Globus pallidus (tissue), 1 donor: ENCODE data around the gene HHATL.

ENCODE experiments used
- DNase-seq: peaks from one replicate; pipeline ENCODE4 v3.0.0-alpha.2; 2015; ENCODE audit warnings: low spot score

The HHATL gene

DNA sequence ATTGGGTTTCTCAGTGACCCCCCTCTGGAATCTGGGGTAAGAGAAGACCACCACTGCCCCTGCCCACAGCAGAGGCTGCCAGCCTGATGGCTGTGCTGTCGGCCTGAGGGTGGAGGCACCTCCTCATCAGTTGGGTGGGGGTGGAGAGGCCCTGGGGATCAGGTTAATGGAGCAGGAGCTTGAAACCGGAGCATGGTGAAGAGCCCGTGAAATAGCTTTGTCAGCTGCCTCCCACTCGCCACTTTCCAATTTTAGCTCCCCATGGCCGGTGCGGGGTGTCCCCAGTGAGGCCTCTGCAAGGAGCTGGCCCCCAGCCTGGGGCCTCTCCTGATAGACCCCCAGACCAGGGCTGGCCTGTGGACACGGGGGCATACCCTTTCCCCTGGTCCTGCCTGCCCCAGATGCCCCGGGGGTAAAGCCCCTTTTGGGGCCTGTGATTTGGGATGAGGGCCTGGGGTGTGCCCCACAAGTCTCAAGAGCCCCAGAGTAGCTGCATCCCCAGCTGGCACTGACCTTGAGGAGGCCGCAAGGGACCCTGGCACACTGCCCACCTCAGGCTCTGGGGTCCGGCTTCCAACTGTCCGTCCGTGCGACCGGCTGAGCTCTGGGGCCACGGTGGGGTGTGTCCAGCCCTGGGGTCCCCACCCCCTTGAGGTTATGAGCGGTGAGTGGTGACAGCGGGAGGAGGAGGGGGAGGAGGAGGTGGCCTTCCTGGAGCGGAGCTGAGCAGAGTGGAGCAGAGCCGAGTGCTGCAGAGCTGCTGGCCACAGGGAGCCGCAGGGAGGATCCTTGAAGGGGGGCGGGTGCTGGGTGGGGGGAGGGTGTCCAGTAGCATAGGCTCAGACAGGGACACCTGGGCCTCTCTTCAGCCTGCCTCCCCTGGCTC is at the start of gene HHATL:
Gene HHATL (minus strand): TSS at position 733 of the 886 bp plus-strand sequence. CDS start 1,972 bp downstream, outside the sequence.
- peak; percentile 83 for DNase-seq

DNA sequence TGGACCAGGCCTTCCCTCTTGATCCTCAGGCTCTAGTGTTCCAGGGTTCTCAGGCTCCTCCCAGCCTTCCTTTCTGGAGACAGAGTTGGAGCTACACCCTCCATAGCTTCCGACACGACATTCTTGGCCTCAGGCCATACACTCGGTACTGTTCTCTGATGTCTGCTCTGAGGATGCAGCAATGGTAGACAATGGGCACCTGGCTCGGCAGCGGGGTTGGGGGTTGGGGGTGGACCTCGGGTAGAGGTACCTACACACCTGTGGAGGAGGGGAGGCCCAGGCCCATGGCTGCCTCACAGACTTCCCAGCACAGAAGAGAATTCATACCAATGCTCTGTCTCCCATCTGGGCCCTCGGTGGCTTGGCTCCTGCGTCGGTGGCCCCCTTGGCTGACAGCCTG is 49.0 kb upstream of the HHATL start:
- no peak for DNase-seq

DNA sequence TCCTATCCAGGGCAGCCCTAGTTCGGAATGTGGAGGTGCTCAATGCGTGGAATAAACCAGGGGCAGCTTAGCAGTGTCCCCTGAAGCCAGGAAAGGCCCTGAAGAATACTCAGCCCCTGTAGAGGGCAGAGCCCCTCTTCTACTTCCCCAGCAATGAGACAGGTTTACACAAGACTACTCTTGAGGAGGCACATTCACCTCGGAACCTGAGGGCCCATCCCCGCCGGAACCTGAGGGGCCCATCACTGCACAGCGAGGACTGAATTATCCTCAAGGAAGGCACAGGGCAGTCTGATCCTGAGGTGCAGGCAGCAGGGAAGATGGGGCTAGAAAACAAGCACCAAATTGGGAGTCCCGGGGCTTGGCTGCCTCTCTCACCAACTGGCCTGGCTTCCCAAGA is 48.2 kb upstream of the HHATL start:
- DNase-seq = no peak

DNA sequence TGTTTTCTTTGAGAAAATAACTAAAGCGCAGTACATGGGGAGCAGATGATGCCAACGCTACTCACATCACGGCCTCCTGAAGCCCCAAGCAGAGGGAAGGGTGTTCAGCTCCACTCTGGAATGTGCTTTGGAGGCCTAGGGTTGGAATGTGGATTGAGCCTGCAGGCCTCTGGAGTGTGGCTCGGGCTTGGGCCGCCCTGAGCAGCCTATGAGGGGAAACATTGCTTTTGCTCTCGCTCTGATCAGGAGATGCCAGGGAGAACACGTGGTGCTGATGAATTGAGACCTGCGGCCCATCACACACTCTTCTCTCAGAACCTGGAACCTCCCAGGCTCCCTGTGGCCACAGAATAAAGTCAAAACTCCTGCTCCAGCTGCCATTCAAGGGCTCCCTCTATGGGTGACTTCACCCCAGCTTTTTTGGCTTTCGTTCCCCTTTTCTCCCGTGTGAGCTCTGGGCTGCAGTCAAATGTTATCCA is 47.2 kb upstream of the HHATL start:
- DNase-seq = no peak

DNA sequence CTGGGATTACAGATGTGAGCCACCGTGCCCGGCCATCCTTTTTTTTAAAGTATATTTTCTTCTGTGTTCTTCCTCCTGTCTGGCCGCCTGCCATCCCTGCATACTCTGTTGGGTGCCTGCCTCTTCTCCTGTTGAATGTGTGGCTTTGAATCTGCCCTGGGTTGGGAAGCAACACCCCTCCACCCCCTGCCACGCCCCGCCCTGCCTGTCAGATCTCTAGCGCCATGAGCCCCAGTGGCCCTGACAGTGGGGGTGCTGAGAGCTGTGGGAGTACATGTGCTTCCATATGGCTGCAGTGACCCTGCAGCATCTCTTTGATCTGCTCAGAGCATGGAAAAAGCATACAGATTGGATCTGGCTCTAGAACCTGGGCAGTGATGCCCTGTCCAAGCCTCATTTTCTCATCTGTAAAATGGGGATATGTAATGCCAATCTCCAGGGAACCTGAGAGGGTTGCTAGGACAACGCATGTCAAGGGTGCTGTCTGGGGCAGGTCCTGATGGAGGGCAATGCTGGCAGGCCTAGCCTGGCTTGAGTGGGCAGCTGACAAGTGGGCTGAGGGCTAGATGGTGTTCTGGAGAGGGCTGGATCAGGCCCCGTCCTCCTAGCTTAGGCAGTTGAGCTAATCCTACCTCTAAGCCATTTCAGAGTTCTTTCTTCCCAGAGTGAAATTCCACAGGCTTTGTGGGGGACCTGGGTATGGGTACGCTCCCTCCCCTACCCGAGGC is 46.6 kb upstream of the HHATL start:
- DNase-seq = no peak

- no peak for DNase-seq
These were observed 45.0 kb upstream of the HHATL start for GRCh38 chr3:42747581-42747980.

DNA sequence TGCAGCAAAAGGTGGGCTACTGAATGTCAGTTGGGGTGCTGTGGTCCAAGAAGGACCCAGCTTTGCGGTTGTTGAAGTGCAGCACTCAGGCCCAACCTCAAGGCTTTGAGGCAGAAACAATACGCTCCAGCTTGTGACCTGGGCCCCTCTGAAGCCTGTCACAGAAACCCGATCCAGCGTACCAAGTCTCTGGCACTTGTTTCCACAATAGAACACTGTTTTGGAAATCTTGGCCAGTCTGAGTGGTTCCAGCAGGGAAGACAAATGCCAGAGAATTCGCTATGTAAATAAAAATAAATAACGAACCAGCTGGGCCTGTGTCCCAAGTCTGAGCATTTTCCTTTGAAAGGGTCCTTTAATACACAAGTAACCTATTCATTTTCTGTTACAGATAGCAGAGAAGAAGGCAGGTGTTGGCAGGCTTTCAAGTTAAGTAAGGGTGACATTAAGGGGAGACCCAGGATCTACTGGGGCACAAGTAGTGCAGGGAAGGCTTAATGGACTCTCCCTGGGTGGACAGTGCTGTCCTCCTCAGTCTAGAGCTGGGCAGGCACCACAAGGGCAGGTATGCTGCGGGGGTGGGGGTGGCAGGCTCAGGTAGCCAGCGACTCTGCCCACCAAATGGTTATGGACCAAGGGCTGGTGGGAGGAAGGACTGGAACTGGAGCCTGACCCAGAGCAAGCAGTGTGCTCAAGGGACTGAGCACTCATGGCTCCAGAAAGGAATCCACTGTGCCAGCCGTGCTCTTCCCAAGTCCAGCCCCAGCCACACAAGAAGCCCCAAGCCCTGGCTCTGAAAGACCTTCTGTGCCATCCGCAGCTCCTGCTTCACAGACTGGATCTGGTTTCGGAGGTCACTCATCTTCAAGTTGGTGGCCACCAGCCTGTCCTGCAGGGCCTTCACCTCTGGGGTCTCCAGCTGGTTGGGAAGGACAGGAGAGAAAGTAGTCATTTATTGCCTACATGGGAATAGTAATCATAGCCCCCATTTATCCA is 44.2 kb upstream of the HHATL start:
- DNase-seq = peak; percentile 85

DNA sequence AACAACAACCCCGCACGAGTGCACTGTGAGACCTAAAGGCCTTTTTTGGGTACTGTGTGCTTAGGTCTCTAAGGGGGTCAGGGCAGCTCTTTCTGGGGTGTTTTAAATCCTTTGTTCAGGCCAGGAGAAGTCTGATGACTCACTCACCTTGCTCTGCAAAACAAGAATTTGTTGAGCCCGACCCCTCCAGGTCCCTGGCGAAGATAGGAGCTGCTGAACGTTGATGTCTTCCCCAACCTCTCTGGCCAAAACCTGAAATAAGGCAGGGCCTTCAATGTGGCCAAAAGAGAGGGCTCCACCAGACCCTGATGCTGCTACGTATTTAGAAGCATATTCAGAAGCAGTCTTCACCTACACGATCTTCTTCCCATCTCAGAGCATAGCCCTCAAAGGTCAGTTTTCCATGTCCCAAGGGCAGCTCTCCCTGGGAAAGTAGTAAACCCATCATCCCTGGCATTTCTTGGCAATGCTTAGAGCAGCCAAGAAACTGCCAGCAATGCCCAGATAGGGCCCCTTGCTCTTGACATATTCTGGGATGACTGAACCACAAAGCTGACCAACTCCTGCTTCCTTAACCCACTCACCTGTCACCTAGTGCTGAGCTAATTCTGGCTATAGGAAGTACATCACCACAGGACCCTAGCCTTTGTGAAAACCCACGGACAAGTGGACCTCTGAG is 43.3 kb upstream of the HHATL start:
- DNase-seq = peak; percentile 24

GRCh38 chr3:42745291-42745745 is 42.7 kb upstream of the HHATL start:
- no peak for DNase-seq

GRCh38 chr3:42743204-42743995 is 40.8 kb upstream of the HHATL start:
- no peak for DNase-seq

DNA sequence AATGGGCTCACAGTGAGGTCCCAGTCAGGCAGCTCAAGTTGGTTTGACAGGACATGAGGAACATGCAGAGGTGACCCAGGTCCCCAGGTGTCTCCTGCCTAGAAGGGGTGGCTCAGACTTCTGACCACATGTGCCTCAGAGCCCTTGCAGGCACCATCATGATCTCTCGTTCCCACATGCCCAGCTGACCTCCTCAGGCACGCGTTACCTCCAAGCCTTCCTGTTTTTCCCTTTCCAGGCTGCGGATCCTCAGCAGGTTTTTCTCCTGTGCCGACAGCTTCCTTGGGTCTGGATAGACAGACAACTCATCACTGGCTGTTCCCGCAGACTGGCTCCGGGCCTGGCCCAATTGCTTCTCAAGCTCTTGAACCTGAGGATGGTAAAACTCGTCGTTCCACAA is 40.1 kb upstream of the HHATL start:
- no peak for DNase-seq

DNA sequence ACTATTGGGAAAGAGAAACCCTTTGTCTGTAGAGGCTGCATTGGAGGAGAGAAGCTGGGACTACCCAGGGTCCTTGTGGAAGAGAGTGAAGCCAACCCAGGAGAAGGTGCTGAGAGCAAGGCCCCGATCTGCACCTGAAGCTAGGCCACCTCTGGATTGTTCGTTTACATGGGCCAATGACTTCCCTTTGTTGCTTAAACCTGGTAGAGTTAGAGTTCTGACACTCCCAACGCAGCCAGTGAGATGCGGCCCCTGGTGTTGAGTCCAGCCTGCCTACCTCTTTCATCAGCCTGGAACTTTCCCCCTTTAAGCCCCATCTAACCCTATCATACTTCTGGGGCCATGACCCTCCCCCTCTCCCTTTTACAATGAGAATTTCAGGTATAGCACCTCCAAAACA is 39.7 kb upstream of the HHATL start:
- DNase-seq = no peak

GRCh38 chr3:42741796-42742195 is 39.2 kb upstream of the HHATL start:
- DNase-seq = no peak

GRCh38 chr3:42739401-42740158 is 37.0 kb upstream of the HHATL start:
- DNase-seq = peak; percentile 93

DNA sequence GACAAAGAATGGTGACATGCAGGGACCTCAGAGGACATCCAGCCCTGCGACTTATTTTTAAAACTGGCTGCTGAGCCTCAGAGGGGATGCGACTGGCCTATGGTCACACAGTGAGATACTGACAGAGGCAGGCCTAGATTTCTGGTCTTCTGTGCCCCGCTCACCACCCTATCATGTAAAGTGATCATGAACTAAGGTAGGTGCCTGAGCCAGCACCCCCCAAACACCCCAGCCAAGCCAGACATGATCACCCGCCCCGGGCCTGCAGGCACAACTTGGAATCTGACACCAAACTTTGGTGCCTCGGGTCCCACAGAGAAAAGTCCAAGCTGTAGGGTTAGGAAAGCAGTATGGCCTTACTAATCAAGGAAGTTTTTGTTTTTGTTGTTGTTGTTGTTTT is 33.9 kb upstream of the HHATL start:
- DNase-seq = no peak

GRCh38 chr3:42736081-42736480 is 33.5 kb upstream of the HHATL start:
- no peak for DNase-seq

DNA sequence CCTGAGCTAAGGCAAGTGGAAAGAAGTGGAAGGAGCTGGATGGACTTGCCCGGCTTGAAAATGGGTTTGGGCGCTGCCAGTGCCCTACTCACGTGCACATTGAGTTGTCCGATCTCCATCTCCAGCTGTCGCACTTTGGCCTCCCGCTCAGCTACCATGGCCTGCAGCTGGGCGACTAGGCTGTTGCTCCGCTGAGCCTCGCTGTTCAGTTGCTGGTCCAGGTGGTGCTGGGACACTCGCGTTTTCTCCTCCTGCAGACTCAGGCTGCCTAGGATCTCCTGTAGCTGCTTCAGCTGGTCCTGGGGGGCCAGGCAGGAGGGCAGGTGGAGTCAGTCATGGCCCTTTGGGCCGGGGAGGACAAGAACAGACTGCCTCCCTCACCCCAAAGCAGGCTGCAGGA is 33.0 kb upstream of the HHATL start:
- DNase-seq = no peak

DNA sequence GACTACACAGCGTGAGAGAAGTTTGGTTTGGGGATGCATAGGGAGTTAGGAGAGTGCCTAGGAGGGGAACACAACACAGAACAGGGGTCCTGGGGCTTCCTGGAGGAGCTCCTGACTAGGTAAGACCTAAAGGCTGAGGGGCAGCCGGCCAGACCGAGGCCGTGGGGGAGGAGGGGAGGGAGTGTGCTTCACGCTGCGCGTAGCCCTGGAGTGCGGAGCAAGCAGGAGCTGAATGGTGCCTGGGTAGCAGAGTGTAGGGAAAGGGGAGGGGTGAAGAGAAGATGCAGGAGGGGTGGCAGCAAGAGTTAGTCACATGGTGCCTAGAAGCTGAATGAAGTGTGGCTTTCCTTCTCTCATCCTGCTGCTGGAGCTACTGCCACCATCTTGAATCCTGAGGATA is 32.4 kb upstream of the HHATL start:
- no peak for DNase-seq

- no peak for DNase-seq
These were observed 31.8 kb upstream of the HHATL start for GRCh38 chr3:42734263-42734860.
